ENCODE data around the gene KREMEN2. TPM values are rescaled to one million over a fixed set of nuclear protein-coding genes. Genes with fewer than 3 reads are reported as not detected.

Gene KREMEN2
- total and polyA plus RNA-seq, 9 of the 15 experiments (the other 6 are each of a cell fraction or from before 2014, with no cell fraction given) = 0.04 to 7.7 (median 1.5) TPM; not detected in 1

- TF ChIP-seq ZNF134 (CRISPR knock-in tag; conservative IDR thresholded peaks at IDR 0.05) (no peak), NR2F6 (CRISPR knock-in tag; IDR thresholded peaks at IDR 0.05) (no peak), NCOA4 (IDR thresholded peaks at IDR 0.05; ENCODE audit: partially characterized antibody) (no peak), ZNF354B (CRISPR knock-in tag; IDR thresholded peaks at IDR 0.05) (no peak), ZNF408 (CRISPR knock-in tag; IDR thresholded peaks at IDR 0.05; ENCODE audit: low read depth) (no peak), NFIC (IDR thresholded peaks at IDR 0.05) (no peak), KAT2B (IDR thresholded peaks at IDR 0.05; ENCODE audit: low read depth, low read length) (no peak), ZFP30 (CRISPR knock-in tag; IDR thresholded peaks at IDR 0.05; ENCODE audit: borderline replicate concordance) (no peak), TAF1 (IDR thresholded peaks at IDR 0.05; ENCODE audit: control insufficient read depth, extremely low read depth, insufficient read depth, low read length, severe bottlenecking) (no peak), TSC22D4 (tag; IDR thresholded peaks at IDR 0.05) (no peak), RHOXF2B (CRISPR knock-in tag; conservative IDR thresholded peaks at IDR 0.05) (no peak), ZSCAN32 (CRISPR knock-in tag; IDR thresholded peaks at IDR 0.05) (no peak), CHCHD3 (CRISPR knock-in tag; IDR thresholded peaks at IDR 0.05) (no peak), ATF7 (IDR thresholded peaks at IDR 0.05) (0 out of 2 replicates have a peak, but pooled peaks have one; percentile 29), SIN3B (IDR thresholded peaks at IDR 0.05; ENCODE audit: low read depth) (no peak), DNMT1 (IDR thresholded peaks at IDR 0.05) (no peak), ARNT (IDR thresholded peaks at IDR 0.05) (no peak), BMI1 (IDR thresholded peaks at IDR 0.05; ENCODE audit: low read length) (no peak), MCM3 (IDR thresholded peaks at IDR 0.05) (no peak), ZNF76 (CRISPR knock-in tag; IDR thresholded peaks at IDR 0.05; ENCODE audit: borderline replicate concordance) (no peak), FOXK1 (CRISPR knock-in tag; IDR thresholded peaks at IDR 0.05; ENCODE audit: borderline replicate concordance) (no peak), ZNF143 (CRISPR knock-in tag; IDR thresholded peaks at IDR 0.05) (no peak), ZBTB7A (IDR thresholded peaks at IDR 0.05; ENCODE audit: borderline replicate concordance, control insufficient read depth, low read depth, low read length) (peak; percentile 75; the same call in 1 of the 2 replicates), POLR2AphosphoS5 (IDR thresholded peaks at IDR 0.05; ENCODE audit: control insufficient read depth, insufficient read depth, low read depth, low read length) (no peak), YBX1 (IDR thresholded peaks at IDR 0.05) (no peak), HCFC1 (IDR thresholded peaks at IDR 0.05; ENCODE audit: low read depth, low read length) (no peak), PRPF4 (IDR thresholded peaks at IDR 0.05; ENCODE audit: insufficient read depth, low read depth, low read length, poor library complexity, severe bottlenecking) (no peak), KDM5B (IDR thresholded peaks at IDR 0.05; ENCODE audit: insufficient replicate concordance, low read depth, low read length) (peak; percentile 38), CEBPZ (IDR thresholded peaks at IDR 0.05; ENCODE audit: borderline replicate concordance, low read depth, low read length) (no peak), RBFOX2 (IDR thresholded peaks at IDR 0.05; ENCODE audit: low read depth, low read length) (no peak; the same call in 1 of the 2 replicates), TCF3 (CRISPR knock-in tag; IDR thresholded peaks at IDR 0.05) (peak; percentile 14; the same call in 1 of the 2 replicates)
These were observed 40.8 kb downstream of the KREMEN2 start (continued) for GRCh38 chr16:3004781-3005284.

All from K562 (cell line).